Eye (tissue), 1 donor: ENCODE results near the gene OR6T1.

Experiments used
- DNase-seq: peaks from one replicate; pipeline ENCODE4 v3.0.0-alpha.2; 2015

OR6T1 gene, protein sequence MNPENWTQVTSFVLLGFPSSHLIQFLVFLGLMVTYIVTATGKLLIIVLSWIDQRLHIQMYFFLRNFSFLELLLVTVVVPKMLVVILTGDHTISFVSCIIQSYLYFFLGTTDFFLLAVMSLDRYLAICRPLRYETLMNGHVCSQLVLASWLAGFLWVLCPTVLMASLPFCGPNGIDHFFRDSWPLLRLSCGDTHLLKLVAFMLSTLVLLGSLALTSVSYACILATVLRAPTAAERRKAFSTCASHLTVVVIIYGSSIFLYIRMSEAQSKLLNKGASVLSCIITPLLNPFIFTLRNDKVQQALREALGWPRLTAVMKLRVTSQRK

DNA sequence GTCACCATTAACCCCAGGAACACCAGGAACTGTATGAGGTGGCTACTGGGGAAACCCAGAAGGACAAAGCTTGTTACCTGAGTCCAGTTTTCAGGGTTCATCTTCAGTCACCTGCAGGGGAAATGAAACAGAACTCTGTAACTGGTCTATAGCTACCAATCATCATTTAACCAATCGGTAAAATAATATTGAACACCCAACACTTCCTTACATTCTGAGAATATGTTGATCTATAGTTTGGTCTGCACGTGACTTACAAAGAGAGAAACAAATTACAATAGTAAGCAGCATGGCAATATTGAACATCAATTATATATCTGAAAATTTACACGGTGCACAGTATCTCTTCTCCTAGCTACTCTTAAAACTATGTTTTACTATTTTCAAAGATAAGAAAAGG, at the start of gene OR6T1:
TSS of gene OR6T1 (minus strand) at position 101 of the 400 bp plus-strand sequence. CDS start at position 101, 0 bp downstream.
- DNase-seq = no peak

DNA sequence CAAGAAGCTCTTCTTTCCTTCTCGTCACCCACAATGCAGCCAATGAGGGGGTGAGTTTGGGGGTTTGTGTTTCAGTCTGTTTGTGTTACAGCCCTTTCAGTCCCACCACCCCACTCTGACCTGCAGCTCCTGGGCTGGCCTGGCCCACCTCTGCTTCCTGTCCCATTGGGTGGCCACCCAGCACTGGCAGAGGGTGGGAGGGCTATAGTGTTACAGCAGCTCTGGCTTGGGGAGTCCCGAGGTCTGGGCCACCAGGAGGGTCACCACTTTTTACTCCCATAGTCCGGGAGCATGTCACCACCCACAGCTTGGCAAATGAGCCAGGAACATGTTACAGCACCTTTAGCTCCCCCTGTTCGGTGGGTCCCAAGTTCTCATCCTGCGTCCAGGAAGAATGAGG, 35.7 kb upstream of the OR6T1 start:
- no peak for DNase-seq

DNA sequence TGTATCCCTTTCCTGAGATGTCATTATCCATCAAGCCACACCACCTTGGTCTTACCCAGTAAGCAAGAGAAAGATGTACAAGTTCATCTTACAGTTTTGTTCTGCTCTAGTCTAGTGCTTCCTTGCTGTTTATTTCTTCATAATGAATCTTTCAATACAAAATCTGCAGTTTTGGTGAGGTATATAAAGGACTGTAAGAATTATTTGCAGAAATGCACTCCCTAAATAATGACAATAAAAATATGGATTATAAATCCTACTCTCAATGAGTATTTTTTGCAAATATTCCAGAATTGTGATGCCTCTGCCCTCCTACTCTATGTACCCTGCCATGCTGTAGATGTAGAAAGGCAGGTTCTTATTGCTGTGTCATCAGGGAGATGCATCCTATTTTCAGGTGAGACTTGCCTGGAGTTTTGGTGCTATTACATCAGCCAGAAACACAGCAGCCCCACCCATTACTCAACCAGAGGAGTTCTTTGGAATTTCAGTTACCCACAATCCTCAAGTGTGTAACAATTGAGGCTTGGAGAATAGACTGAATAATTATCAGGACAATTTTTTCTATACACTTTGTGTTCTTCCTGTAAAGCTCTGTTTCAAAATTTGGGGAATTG, 34.2 kb upstream of the OR6T1 start, which contains the start of gene OR10S1:
TSS of gene OR10S1 (minus strand) at position 51 of the 617 bp plus-strand sequence. CDS start 117 bp downstream, outside the sequence.
- no peak for DNase-seq

DNA sequence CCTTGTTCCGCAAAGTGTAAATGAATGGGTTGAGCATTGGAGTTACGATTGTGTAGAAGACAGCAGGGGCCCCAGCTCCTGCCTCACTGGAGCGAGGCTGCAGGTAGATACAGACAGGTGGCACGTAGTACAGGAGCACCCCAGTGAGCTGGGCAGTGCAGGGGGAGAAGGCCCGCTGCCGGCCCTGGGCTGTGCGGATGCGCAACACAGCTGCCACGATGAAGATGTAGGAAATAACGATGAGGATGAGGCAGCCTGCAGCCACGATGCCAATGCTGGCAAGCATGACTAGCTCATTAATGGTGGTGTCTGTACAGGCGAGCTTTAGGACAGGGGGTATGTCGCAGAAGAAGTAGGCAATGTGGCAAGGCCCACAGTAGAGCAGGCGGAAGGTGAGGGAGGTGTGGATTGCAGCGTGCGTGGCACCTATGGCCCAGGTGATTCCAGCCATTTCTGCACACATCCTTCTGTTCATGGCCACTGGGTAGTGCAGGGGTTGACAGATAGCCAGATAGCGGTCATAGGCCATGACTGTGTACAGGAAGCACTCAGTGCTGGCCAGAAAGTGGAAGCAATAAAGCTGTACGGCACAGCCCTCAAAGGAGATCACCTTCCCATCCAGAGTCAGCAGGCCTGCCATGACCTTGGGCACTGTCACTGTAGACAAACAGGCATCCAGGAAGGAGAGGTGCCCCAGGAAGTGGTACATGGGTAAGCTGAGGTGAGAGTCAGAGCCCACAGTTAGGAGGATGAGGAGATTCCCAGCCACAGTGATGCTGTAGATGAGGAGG, 33.3 kb upstream of the OR6T1 start:
- DNase-seq = no peak

DNA sequence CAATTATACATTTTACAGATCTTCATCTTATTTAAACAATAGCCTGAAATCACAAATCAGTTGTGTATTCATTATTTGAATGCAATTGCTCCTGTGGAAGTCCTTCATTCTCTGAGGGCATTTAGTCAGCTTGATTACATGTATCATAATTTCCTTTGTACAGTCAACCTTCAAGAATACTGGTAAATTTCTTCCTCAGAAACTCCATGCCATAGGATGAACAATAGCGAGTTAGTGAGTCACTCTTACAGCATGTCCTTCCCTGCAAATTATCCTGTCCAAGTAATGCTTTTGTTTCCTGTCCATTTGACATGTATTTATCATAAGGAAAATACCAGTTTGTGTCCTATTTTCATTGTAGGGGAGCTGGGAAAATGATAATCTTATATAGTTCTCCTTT, 30.2 kb upstream of the OR6T1 start:
- DNase-seq = no peak

DNA sequence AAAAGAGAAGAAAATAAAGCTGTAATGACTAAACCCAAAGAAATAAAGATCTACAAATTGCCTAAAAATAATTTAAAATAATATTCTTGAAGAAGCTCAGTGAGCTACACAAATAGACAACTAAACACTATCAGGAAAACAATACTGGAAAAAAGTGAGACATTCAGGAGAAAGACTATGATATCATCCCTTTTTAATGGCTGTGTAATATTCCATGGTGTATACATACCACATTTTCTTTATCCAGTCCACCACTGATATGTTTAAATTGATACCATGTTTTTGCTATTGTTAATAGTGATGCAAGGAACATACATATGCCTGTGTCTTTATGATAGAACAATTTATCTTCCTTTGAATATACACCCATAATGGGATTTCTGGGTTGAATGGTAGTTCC, 13.1 kb upstream of the OR6T1 start:
- no peak for DNase-seq

DNA sequence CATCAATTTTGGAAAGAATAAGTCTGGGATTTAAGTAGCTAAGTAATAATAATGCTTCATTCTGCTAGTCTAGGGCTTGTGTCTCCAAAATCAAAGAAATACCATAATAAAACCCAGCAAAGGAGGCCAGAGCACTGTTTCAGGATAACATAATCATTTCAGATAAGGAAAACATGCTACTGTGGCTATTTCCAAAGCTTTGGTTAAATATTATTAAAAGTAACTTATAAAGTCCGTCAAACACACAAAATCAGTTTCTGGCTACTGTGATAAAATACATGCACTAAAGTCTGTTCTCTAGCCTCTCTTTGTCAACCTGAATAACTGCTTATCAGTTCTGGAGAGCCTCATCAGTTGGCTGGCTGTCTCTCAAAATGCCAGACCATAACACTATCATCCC, 1.5 kb upstream of the OR6T1 start:
- no peak for DNase-seq

DNA sequence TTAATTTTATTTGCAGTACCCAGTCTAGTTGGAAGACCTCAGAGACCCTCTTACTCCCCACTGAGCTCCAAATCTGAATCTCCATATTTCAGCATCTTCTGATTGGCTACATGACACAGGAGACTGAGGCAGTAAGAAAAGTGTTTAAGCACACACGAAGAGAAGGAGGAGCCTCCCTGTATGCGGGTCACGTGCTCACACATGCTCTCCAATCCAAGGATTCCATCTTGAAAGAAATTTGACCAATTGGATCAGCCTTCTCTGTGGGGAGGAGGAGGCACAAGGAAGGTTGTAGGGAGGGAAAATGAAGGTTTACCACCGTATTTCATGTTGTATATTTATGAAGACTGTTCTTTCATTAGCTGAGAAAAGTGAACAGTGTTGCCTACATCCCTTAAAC, 1.2 kb downstream of the OR6T1 start:
- DNase-seq = no peak

DNA sequence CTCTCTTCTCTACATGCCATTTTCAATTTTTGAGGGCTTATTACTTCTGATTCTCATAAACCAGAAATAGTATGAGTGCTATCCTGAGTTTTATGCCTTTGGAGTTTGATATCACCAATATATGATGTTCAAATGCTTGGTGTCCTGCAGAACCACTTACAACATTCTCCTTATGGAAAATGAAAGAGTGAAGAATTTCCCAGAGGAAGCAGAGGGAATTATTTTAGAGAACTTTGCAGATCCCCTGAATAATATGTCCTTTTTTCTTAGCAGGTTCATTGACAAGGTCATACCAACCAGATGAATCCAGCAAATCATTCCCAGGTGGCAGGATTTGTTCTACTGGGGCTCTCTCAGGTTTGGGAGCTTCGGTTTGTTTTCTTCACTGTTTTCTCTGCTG, 4.3 kb downstream of the OR6T1 start, which contains the start of gene OR4D5:
TSS of gene OR4D5 (plus strand) at position 301 of the 400 bp plus-strand sequence. CDS start at position 301, 0 bp downstream.
- no peak for DNase-seq

DNA sequence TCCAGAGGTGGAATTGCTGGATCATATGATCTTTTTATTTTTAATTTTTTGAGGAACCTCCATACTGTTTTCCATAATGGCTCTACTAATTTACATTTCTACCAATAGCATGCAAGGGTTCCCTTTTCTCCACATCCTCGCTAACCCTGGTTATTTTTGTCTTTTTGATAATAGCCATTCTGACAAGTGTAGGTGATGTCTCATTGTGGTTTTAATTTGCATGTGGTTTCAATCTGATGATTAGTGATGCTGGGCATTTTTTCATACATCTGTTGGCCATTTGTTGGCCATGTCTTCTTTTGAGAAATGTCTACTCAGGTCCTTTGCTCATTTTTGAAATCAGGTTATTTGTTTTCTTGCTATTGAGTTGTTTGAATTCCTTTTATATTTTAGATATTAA, 19.6 kb downstream of the OR6T1 start:
- no peak for DNase-seq

DNA sequence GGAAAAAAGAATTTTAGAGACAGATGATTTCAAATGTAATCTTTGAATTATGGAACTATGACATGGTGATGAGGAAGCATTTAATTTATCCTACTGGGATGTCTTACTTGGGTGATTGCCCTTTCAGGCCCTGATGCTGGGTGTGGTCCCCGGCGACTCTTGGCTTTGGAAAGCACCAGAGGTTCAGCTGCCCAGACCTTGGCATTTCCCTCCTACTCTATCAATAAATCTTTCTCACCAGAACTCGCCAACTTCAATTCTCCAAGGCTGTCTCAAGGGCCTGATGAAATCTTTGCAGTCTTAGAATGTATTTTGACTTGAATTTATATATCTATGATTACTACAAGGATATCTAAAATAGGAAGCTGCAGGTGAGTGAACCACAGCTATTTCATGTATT, 22.7 kb downstream of the OR6T1 start:
- no peak for DNase-seq

DNA sequence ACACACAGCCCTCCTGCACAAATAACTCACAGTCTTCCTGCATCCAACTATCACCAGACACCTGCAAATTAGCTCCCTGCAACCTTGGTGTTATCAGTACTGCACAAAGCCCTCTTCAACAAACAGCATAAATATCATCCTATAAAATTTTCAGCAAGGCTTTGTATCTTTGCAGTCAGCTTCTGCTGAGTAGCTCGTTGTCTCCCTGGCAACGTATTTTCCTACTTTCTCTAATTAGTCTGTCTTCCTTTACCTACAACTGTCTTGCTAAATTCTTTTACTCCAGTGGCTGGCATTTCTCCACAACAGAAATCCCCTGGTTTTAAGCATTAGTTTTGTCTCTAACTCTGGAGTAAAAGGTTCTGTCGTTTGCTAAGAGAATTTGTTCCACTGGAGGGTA, 37.8 kb downstream of the OR6T1 start:
- DNase-seq = no peak

DNA sequence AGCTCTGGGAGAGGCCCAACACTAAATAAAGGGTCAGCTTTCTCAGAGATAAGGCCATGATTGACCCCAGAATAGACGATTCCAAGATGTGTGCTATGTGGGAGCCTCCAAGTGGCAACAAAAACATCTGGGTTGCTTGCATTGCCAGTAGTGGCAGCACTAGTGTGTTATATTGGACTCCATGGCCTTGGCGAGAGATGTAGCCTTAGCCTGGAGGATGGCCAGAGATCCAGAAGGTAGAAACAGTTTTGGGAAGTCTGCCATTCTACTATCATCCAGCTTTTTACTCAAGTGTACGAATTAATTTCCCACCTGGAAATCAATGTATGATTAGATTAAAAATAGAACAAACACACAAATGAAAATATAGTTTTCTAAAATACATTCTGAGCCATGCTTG, 38.7 kb downstream of the OR6T1 start:
- DNase-seq = no peak

DNA sequence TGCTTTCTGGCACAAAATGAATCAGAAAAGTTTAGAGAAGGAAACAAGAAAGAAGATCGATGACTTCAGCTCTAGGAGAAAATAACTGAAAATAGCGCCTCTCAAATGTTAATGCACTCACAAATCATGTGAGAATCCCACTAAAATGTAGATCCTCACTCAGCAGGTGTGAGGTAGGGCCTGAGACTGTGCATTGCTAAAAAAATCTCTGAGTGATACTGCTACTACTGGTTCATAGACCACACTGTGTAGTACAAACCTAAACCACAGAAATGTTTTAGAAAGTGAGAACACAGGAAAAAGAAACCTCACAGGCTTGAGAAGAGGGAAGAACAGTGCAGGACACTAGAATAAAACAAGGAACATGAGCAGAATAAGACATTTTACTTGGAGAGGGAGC, 39.7 kb downstream of the OR6T1 start:
- no peak for DNase-seq

DNA sequence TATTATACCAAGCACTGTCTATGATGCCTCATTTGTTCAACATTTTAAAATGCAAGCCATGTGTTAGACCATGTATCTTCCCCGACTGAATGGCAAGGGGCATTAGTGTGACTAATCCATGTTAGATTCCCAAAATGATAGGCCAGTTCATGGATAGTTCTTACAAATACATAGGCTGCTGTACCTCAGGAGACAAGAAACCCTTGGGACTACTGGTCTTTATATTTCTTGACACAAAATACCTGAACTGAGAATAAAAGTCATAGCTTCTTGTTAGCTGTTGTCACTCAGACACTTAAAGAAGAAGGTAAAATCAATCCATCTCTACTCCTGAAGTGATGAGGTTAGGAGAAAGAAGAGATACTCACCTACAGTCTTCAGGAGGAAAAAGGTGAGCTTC, 41.8 kb downstream of the OR6T1 start, which contains the start of gene OR8D4:
TSS of gene OR8D4 (plus strand) at position 301 of the 400 bp plus-strand sequence. CDS start 4,265 bp downstream, outside the sequence.
- DNase-seq = no peak

DNA sequence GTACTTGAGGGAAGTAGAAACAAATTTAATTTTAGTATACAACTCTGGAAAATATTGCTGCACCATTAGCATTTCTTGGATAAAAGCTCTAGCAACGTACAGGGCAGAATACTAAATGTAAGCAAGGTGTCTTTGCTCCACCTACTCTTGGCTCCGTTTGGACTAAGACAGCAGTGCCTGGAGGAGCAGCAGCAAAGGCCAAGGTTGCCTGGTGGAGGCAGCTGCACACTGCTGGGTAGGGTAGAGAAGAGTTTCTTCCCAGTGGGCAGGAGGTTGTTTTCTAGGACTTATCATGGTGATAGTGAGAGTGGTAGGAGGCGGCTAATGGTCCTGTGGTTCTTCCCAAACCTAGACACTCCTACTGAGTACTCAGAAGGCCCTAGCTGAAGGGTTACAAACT, 43.8 kb downstream of the OR6T1 start:
- no peak for DNase-seq
